HG03066 (cell line): ENCODE measurements around the gene RIPPLY1.
"Not testable (repeated sequence)": the region's sequence is repeated elsewhere in the genome, so short reads cannot be mapped to it uniquely, and the experiment has no call there.

ENCODE experiments used
- ATAC-seq: cut with Tn5 transposase; IDR thresholded peaks from one replicate; pipeline ENCODE4 v1.9.1; 2021; ENCODE audit warnings: low read depth; ENCODE audit not compliant: unreplicated experiment

RIPPLY1 gene

DNA sequence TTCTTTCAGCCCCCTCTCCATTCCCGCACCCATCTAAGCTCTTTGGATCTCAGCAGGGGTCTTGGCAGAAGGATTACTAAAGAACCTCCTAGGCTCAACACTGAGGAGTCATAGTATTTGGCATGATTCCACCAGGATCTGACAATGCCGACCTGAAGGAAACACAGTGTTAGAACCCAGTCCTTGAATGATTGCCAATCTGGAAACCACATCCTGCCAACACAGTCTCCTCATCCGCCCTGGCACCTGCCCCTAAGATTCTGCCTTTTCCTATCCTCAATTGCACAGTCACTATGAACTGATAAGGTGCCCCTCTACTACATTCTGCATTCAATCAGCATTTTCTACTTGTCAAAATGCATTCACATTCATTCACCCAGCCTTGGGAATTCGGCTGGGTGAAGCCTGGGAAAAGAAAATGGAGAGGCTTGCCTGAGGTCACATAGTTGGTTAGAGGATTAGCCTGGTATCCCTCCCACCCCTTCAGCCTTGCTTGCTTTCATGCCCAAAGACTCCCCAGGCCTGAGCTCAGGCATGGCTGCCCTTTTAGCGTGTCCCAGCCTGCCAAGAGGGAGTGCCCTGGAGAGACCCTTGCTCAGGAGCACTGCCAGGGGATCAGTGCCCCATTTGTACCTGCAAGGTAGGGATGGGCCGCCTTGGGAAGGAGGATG, 14.8 kb upstream of the RIPPLY1 start:
- no peak for ATAC-seq

DNA sequence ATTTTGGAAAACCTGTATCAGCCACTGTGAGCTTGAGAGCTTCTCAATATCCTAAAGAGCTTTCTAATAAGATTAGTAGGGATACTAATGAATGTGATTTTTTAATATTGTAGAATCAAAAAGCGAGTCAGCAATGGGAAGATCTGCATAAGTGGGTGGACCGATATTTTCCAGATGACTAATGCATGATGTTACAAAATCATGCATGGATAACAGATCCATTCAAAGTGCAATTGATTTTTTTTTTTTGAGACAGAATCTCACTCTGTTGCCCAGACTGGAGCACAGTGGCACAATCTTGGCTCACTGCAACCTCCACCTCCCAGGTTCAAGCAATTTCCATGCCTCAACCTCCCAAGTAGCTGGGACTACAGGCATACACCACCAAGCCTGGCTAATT, 9.7 kb upstream of the RIPPLY1 start:
- no peak for ATAC-seq

DNA sequence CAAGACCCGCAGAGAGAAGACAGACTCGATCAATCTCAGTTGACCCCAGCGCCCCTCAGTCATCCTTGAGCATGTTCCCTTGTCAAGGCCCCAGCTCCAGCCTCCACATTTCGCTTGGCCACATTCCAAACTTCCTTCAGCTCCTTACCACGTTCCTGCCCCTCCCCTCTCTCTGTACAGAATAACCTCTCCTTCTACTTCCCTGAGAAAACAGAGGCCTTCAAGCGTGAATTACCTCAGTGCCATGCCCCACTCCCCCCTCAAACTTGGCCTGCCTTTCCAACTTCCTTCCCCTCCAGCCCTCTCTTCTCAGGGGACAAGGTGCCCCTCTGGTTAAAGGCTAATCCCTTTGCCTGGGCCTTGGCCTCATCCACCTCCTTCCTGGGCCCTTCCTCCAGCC, 3.2 kb upstream of the RIPPLY1 start:
- ATAC-seq, result no peak

DNA sequence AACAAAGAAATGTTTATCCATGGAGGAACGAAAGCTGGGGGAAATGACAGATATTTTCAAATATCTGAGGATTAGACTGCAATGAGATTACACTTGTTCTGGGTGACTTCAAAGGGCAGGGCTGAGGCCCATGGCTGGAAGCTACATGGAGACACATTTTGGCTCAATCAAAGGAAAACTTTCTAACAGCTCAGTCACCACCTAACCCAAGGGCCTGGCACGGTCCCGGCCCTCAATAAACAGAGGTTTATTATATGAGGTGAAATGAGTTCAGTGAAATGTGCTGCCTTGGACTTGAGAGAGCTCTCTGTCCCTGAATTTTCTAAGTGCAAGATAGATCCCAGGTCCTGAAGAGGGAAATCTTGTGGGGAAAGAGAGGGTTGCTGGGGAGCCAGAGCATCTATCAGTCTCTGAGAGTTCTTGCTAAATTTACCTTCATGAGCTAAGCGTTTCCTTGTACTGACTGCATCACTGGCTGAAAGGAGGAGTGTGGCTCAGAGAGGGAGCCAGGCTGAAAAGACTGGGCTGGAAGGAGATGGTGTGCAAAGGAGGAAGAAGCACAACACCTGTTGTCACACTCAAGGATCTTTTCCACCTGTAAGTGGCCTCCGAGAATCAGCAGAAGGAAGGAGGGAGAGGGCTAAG, 2.0 kb upstream of the RIPPLY1 start:
- ATAC-seq, result no peak

DNA sequence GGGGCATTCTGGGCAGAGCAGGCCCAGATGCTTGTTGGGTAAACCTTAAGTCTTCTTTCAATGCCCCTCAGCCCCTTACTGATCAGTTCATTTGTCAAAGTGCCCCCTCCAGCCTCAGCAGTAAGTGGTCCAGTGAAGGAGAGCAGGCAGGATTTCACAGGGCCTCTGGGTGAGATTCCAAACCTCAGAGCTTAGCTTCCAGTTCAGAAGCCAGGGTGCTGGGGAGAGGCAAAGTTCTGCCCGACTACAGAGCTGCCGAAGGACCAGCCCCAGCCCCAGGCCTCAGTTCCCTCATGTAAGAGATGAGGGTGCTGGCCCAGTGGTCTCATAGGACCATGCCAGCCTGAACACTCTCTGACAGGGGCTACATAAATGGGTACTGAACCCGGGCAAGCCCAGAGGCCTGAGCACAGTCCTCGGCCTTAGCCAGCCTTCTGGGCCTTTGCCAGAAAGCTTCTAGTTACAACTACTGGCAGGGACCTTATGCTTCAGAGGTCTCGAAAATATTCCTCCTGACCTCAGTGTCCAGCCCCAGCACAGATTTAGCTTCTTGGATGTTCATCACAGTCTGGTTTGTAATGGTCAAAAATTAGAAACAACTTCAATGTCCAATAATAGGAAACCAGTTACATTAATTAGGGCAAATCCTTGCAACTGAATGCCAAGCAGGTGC, 851 bp upstream of the RIPPLY1 start:
- ATAC-seq, result no peak

DNA sequence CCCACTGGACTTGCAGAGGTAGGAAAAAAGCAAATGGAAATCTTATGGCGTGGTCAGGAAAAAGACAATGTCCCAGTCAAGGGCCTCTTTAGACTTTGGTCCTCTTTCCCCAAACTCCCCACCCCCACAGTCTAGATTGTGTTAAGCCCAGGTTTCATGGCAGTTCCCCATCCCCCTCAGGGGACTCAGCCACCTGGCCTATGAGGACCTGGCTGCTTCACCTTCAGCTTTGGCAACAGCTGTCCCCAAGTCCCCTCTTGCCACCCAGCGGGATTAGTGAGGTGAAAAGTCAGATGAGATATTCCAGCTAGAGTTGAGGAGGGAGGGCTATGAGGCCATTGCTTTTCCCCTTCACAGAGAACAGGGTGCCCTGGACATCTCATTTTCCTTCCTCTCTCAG, 457 bp downstream of the RIPPLY1 start:
- ATAC-seq, result no peak

DNA sequence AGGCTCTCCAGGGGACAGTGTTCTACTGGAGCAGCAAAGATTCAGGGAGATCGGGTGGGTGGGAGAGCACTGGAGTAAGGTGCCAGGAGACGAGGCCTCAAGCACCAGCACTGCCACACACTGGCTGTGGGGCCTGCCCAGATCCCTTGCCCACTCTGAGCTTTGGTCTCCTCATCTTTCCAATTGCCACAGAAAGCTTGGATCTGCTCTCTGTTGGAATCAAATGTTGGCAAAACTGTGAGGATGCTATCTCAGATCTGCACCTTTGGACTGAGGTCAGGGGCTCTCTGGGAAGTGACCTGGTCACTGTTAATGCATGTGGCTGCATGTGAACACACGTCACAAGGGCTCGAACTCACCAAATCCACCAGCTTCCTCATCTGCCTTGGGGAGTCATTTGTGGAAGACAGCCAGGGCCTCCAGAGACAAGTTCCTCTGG, 1.3 kb downstream of the RIPPLY1 start:
- no peak for ATAC-seq

DNA sequence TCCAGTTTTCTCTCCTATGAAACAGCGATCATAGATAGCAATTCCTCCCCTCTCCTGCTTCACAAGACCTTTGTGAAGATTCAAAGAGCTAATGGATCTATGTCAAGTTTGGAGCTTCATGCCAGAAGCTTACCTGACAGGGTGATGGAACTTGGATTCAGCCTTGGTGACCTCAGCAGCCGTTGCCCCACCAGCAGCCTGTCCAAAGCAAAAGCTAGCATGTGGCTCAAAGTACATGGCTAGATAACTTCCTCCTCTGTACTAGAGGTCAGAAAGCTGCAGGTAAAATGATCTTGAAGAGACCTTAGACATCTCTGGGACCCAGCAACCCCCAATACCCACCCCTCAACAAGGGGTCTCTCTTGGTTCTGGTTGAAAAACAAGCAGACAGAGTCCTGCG, 1.8 kb downstream of the RIPPLY1 start:
- ATAC-seq, result no peak

DNA sequence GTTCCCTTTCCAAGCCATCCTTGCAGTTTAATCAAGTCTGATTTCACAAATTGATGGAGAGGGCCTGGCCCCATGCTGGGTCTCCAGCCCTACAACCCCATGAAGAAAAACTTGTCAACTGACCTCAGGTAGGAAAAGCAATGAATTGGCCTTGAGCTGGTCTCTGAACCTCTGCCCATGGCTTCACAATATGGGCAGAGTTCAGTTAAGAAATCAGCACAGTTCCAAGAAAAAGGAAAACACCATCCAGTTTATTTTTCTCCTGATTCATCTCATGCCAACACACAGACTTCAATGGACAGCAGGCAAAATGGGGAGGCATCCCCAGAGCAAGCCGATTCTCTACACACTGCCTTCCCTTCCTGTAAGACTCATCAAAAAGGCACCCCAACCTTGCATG, 3.3 kb downstream of the RIPPLY1 start:
- ATAC-seq, result no peak

DNA sequence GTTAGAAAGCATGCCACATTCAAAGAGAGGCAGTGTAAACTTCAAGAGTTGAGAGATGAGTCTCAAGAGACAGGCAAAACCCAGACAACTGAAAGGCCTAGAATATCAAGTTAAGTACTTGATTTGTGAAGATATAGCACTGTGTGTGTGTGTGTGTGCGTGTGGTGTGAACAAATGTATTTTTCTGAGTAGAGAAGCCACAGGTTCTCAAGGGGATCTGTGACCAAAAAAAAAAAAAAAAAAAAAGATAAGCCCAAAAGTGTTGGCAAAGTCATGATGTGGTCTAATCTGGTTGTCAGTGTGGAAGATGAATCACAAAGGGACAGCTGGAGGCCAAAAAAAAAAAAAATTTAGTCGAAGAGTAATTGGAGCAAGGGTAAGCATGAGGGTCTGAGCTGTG, 3.9 kb downstream of the RIPPLY1 start:
- ATAC-seq, result no peak

DNA sequence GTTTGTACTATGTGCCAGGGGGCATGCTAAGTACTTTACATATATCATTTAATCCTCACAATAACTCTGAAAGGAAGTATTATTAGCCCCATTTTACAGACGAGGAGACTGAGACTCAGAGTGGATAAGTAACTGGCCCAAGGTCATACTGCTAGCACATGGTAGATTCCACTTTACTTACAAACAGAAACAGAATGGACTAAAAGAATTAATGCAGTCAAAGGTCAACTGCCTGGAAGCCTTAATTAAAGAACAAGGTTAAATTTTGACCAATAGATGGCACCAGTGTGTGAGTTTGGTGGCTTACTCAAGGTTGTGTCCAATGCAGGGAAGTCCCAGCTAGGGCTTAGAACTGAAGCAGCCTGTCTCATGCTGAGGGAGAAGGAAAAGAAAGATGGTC, 4.7 kb downstream of the RIPPLY1 start:
- no peak for ATAC-seq

DNA sequence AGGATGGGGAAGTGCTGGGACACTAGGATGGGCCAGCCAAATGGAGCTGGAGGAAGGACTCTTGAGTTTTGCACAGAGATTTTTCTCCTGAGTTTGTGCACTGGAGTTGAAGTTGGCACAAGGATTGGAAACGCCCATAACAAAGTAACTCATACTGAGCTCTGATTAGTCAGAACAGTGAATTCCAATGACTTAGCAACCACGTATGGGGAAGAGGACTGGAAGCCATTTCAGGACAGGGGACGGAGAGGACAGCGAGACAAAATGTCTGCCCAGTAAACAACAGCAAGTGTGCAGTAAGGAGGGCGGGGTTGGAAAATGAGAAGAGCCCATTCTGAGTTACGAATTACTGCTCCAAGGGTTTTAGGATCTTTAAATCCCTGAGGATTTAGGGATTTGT, 5.9 kb downstream of the RIPPLY1 start:
- ATAC-seq, result no peak

DNA sequence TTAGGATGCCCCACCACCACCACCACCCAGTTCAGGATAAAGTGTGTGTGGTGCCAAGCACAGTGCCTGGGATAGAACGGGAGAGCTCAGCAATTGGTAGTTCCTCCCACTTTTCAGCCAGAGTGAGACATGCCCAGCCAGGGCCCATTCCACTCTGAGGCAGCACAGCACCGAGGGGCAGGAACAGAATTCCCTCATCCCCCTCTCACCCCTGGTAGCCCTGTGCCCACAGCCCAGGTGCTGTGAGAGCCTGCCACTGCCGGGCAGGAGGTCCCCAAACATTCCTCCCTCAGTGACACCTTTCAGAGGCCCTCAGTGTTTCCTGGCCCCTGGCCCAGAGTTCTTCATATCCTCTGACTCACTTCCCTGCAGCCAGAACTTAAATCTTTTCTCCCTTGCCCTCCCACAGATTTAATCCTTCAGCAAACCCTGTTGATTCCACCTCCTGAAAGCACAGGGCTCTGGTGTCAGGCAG, 8.1 kb downstream of the RIPPLY1 start:
- ATAC-seq, result no peak

DNA sequence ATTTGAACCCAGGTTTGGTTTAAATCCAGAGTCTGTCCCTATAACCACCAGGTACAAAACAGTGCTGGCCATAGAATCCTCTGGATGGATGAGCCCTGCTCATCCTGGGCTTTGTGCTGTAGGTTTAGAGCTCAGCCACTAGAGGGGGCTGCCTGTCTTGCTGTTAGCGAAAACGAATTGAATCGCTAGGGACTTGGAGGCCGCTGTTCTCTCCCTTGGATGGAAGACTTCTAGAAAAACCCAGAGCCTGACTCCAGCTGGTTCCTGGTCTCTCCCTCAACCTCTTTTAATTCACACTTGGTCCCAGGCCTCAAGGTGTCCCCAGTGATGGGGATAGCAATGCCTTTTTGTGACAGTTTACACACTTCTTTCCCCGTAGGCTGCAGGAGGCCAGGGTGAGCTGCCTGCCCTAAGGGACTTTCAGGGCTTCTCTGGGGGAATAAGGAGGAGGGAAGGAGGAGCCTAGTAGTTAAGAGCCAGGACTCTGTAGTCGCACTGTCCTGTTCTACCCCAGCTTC, 8.7 kb downstream of the RIPPLY1 start:
- no peak for ATAC-seq

DNA sequence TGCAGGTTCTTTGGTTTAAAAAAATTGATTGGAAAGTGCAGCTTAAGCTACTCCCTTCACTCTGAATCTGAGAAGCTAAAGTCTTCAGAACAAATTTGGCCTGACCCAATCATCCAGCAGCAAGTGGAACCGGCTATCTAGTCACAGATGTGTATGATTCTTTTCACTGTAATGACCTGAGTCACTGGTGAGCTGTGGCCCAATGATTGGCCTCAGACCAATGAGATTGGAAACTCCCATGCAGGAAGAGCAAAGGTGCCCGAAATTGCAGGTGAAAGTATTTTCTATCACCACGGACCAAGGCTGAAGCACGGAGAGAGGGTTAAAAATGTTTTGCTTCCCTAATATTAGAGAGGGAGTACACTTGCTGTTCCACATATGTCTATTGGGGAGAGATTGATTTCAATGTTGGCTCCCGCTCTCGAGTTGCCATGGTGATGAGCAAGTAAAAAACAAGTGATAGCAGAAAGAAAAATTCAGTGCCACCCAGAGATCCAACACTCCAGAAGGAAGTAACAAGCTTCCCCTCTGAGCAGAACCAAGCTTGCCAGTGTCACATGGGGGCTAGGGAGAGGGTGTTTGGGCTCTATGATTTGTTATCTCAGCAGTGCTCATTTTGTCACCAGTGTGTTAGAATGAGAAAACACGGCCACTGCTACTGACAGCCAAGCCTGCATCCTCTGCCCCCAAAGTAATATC, 11.2 kb downstream of the RIPPLY1 start:
- ATAC-seq, result no peak

DNA sequence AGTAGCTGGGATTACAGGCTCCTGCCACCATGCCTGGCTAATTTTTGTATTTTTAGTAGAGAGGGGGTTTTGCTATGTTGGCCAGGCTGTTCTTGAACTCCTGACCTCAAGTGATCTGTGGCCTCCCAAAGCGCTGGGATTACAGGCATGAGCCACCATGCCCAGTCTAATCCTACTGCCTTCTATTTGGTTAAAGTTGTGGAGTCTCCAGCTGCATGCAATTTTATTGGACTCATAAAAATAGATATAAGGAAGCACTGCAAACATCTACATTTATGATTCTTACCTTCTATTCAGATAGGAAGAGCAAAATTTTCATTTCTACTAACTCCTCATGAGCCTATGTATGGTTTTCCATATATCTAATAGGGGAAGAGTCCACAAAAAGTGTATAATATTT, 13.7 kb downstream of the RIPPLY1 start:
- no peak for ATAC-seq

DNA sequence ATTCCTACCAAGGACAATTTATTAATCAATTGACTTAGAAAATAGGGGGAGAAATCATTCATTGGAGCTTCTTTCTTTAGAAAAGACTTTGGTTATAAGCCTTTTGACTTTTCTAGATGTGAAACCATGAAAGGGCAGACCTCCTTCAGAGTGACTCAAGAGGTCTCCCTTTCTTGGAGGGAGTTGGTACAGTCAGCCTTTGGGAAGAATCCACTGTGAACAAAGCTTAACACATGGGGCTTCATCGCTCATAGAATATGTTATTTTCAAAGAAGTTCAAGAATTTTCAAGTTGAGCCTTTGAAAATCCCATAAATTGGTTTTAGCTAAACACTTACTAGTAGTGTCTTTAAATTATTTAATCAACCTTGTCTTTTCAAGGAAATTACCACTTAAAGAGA, 28.0 kb downstream of the RIPPLY1 start:
- ATAC-seq, result no peak

DNA sequence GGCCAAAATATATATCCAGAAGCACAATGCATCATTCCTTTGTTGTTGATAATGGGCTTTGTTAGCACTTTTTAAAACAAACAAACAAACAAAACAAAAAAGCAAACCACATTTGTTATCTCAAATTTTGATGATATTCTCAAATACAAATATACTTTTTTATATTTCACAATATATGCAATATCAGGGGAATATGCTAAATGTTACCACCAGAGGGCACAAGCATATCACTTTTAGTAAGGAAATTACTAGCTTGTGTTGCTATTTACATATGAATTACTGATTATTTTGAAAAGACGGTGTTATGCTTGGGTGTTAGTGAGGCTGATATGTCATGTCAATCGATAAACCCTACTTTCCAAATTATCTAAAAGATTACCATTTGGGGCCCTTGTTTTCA, 29.1 kb downstream of the RIPPLY1 start:
- no peak for ATAC-seq

DNA sequence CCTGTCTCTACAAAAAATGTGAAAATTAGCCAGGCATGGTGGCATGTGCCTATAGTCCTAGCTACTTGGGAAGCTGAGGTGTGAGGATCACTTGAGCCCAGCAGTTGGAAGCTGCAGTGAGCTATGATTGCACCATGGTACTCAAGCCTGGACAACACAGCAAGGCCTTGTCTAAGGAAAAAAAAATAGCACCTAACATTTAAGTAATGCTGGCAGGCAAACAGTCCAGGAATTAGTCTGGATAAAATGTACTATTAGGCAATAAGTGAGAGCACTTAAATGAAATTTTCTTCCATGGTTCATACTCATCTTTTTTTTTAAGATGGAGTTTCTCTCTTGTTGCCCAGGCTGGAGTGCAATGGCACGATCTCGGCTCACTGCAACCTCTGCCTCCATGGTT, 30.3 kb downstream of the RIPPLY1 start:
- ATAC-seq, result not testable (repeated sequence)

DNA sequence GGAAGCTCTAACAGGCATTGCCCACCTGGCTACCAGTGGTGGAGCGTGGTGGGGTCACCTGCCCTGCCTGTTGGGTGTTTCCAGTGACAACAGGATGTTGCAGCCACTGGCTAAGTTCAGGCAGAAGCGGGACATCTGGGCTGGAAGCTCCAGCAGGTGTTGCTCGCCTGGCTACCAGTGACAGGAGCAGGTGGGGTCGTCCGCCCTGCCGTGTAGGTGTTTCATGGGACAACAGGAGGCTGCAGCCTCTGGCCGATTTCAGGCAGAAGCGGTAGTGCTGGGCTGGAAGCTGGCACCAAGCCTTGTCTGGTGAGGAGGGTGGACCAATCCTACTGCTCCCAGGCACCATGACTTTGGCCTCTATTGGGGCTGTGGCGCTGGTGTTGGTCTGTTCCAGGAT, 39.4 kb downstream of the RIPPLY1 start:
- ATAC-seq, result no peak
